Tibial nerve (tissue), 3 donors: ENCODE data around the gene CDH4.

Source experiments
- CTCF ChIP-seq, 5 experiments: fragments of 200-600 bp in 3 of 5; fragments of 450-650 bp in 2 of 5; sonication (generic) in 3 of 5; IDR thresholded peaks; one replicate each; pipeline ENCODE4 v1.5.1; 2016 to 2019; ENCODE audit warnings: antibody characterized with exemption in 5 of 5, mild to moderate bottlenecking in 3 of 5, moderate library complexity in 2 of 5
- POLR2A ChIP-seq, 2 donors: fragments of 450-650 bp; IDR thresholded peaks; one replicate each; pipeline ENCODE4 v1.6.1; 2017; ENCODE audit warnings: antibody characterized with exemption in 2 of 2, mild to moderate bottlenecking in 2 of 2, moderate library complexity in 2 of 2

GRCh38 chr20:61865353-61865752 lies 613.3 kb downstream of the CDH4 start:
- TF ChIP-seq CTCF (IDR thresholded peaks at IDR 0.05) = no peak
- TF ChIP-seq POLR2A (IDR thresholded peaks at IDR 0.05) = no peak
